K562 (cell line): ENCODE results near the gene AKAP13. TPM values are rescaled to one million over a fixed set of nuclear protein-coding genes. Genes with fewer than 3 reads are reported as not detected.

Source experiments
- ATAC-seq: fragments of 200-7000 bp; cut with Tn5 transposase; 3 replicates; pipeline ENCODE4 v1.9.1; 2020; ENCODE audit warnings: moderate library complexity
- BruUV-seq: library from RNA; stranded (reverse); fragments of 400-500 nt; replicated peaks from 2 replicates; lab custom pipeline; 2021; lab: Mats Ljungman, UMichigan
- CTCF ChIA-PET: fragments of 300-600 bp; formaldehyde crosslinking; extraction: SDS; loops from one replicate; lab custom pipeline; 2021; ENCODE audit warnings: low intra/inter-chr PET ratio; lab: Yijun Ruan, JAX
- POLR2A ChIA-PET: fragments of 300-600, 350-650 bp; sonication (Branson Sonifier 250); formaldehyde crosslinking; extraction: SDS; loops from one replicate; lab custom pipeline; 2021; ENCODE audit warnings: antibody characterized with exemption, inconsistent platforms; lab: Yijun Ruan, JAX
- DNase-seq, 4 experiments: peaks; one replicate each; pipeline versions ENCODE4 v3.0.0 to v3.0.0-alpha.2; 2011 to 2018; ENCODE audit warnings: low spot score in 3 of 4, mixed read lengths in 3 of 4; ENCODE audit errors: extremely low read depth in 1 of 4
- FAIRE-seq: peaks from 2 replicates; lab custom pipeline; 2011; peaks lifted over from hg19 to GRCh38; lab: Jason Lieb, UNC
- H2AFZ ChIP-seq: 2 replicates; pipeline ENCODE4 v1.6.0; 2011; ENCODE audit warnings: low read depth, low read length, control low read depth, inconsistent platforms
- H3K27ac ChIP-seq: fragments of 200-600 bp; 3 replicates; pipeline ENCODE4 v1.8.0; 2011; ENCODE audit warnings: low read depth, mild to moderate bottlenecking, control low read depth, inconsistent platforms, low read length, moderate library complexity, mixed read lengths; ENCODE audit errors: extremely low read depth
- H3K27me3 ChIP-seq, 2 experiments: fragments of 300-600 bp in 1 of 2; 2 replicates in 1 of 2; 3 replicates in 1 of 2; pipeline versions ENCODE4 v1.6.0 to v1.8.0; 2011; ENCODE audit warnings: inconsistent platforms in 2 of 2, low read length in 2 of 2, mild to moderate bottlenecking in 1 of 2, mixed read lengths in 1 of 2, moderate library complexity in 1 of 2; ENCODE audit not compliant: control insufficient read depth in 2 of 2, insufficient read depth in 2 of 2
- H3K36me3 ChIP-seq: fragments of 300-600 bp; 3 replicates; pipeline ENCODE4 v1.8.0; 2011; ENCODE audit warnings: mild to moderate bottlenecking, low read length, inconsistent platforms; ENCODE audit not compliant: control insufficient read depth, insufficient read depth
- H3K4me1 ChIP-seq, 2 experiments: fragments of 200-600 bp in 1 of 2; replicated peaks in 1 of 2; 2 replicates in 1 of 2; 3 replicates in 1 of 2; pipeline versions ENCODE4 v1.5.1 to v1.8.0; 2011; ENCODE audit warnings: inconsistent platforms in 2 of 2, low read length in 2 of 2, mild to moderate bottlenecking in 1 of 2, mixed read lengths in 1 of 2, moderate library complexity in 1 of 2; ENCODE audit not compliant: control insufficient read depth in 2 of 2, insufficient read depth in 2 of 2
- H3K4me2 ChIP-seq: 2 replicates; pipeline ENCODE4 v1.6.1; 2011; ENCODE audit warnings: low read length, control low read depth, inconsistent platforms, mixed read lengths; ENCODE audit not compliant: insufficient read depth
- H3K4me3 ChIP-seq: fragments of 200-600 bp; sonication (generic), shearing (Covaris generic); 2 replicates; pipeline ENCODE4 v1.5.1; 2016; ENCODE audit warnings: control low read depth, inconsistent platforms
- H3K79me2 ChIP-seq: fragments of 200-600 bp; 3 replicates; pipeline ENCODE4 v1.8.0; 2011; ENCODE audit warnings: low read length, inconsistent platforms; ENCODE audit not compliant: control insufficient read depth, insufficient read depth
- H3K9ac ChIP-seq, 2 experiments: 2 replicates each; pipeline versions ENCODE4 v1.6.0 to v1.6.1; 2011; ENCODE audit warnings: low read depth in 2 of 2, low read length in 2 of 2, control low read depth in 1 of 2, inconsistent platforms in 1 of 2, mild to moderate bottlenecking in 1 of 2, mixed read lengths in 1 of 2; ENCODE audit not compliant: insufficient read depth in 1 of 2
- H3K9me1 ChIP-seq: one replicate; pipeline ENCODE4 v1.6.0; 2011; ENCODE audit warnings: inconsistent platforms, mild to moderate bottlenecking, low read length, moderate library complexity; ENCODE audit not compliant: control insufficient read depth, insufficient read depth
- H3K9me3 ChIP-seq: replicated peaks from 2 replicates; pipeline ENCODE4 v1.5.1; 2011; ENCODE audit warnings: low read depth, low read length, inconsistent platforms; ENCODE audit not compliant: control insufficient read depth, insufficient read depth
- H4K20me1 ChIP-seq: replicated peaks from 2 replicates; pipeline ENCODE4 v1.6.1; 2011; ENCODE audit warnings: low read length, inconsistent platforms, mixed read lengths; ENCODE audit not compliant: control insufficient read depth, insufficient read depth
- ARID3A ChIP-seq: IDR thresholded peaks from 2 replicates; pipeline ENCODE4 v1.6.1; 2012; ENCODE audit warnings: low read depth, low read length, improper control_type of control experiment, borderline replicate concordance
- CREB1 ChIP-seq, 2 experiments: sonication (generic) in 1 of 2; formaldehyde crosslinking in 1 of 2; IDR thresholded peaks; 2 replicates each; pipeline versions ENCODE4 v1.6.1 to v1.8.0; 2012 to 2022; ENCODE audit warnings: inconsistent platforms in 1 of 2, mild to moderate bottlenecking in 1 of 2, missing genetic modification reagents in 1 of 2, moderate library complexity in 1 of 2
- CREB5 ChIP-seq: fragments of 250-450 bp; sonication (Bioruptor Pico); IDR thresholded peaks from 2 replicates; pipeline ENCODE4 v1.5.0; 2020; ENCODE audit warnings: mild to moderate bottlenecking
- MGA ChIP-seq: fragments of 450-650 bp; IDR thresholded peaks from 2 replicates; pipeline ENCODE4 v1.6.1; 2016; ENCODE audit warnings: mild to moderate bottlenecking, moderate library complexity
- PYGO2 ChIP-seq: fragments of 450-650 bp; IDR thresholded peaks from 2 replicates; pipeline ENCODE4 v1.6.1; 2016; ENCODE audit warnings: mild to moderate bottlenecking, missing genetic modification characterization, moderate library complexity, missing compliant biosample characterization
- ZNF408 ChIP-seq: fragments of 250-450 bp; sonication (Bioruptor Pico); IDR thresholded peaks from 2 replicates; pipeline ENCODE4 v1.4.0; 2020; ENCODE audit warnings: low read depth, mild to moderate bottlenecking, moderate library complexity
- WGBS: fragments of 100-300 bp; shearing (Covaris generic); methylation state at CpG from one replicate; pipeline ENCODE4 v1.1.6; 2016; ENCODE audit warnings: low coverage, mixed read lengths; ENCODE audit not compliant: insufficient coverage; ENCODE audit errors: missing lambda C conversion rate; 5-methylcytosine and 5-hydroxymethylcytosine counted together
- in situ Hi-C: fragments of 300-500 bp; cut with MboI; formaldehyde crosslinking; loops from 4 replicates; pipeline ENCODE4 v1.15.0; 2018; ENCODE audit warnings: inconsistent platforms, mixed read lengths
- intact Hi-C: fragments of 100-400 bp; cut with micrococcal nuclease; formaldehyde crosslinking; loops from 2 replicates; pipeline ENCODE4 v1.14.2; 2022
- polyA plus RNA-seq, 8 experiments: library from polyadenylated mRNA; depleted of rRNA in 4 of 8; stranded (reverse) in 5 of 8; unstranded in 3 of 8; fragments of >200 nt; fragmentation: Nextera tagmentation in 2 of 8; fragmentation: Illumina TruSeq in 1 of 8; extraction: Ambion mirVana in 2 of 8; extraction: Trizol in 1 of 8; gene quantifications; 2 replicates each; pipeline versions ENCODE4 v1.2.1 to v1.2.3, GENCODE V29; 2011 to 2014; ENCODE audit warnings: inconsistent platforms in 1 of 8, missing spikeins in 1 of 8
- total RNA-seq, 7 experiments: library from RNA; depleted of rRNA in 6 of 7; stranded (reverse); fragments of >200 nt in 6 of 7; fragmentation: Illumina TruSeq in 2 of 7; extraction: Trizol in 2 of 7; gene quantifications; 2 replicates each; pipeline versions ENCODE4 v1.2.1 to v1.2.3, GENCODE V29; 2011 to 2021; ENCODE audit warnings: low replicate concordance in 1 of 7

Gene AKAP13
- total and polyA plus RNA-seq, 9 of the 15 experiments (the other 6 are each of a cell fraction or from before 2014, with no cell fraction given), result 0.03 to 1.7 (median 0.42) TPM

- H3K4me3 ChIP-seq, result no peak overlapping the region
- intact Hi-C loops, result no loop called here
- no peaks in the 10 kb centered on the region for H3K4me1 ChIP-seq
- no peak overlapping the region for H2AFZ ChIP-seq
- FAIRE-seq (no peak), ATAC-seq (no peak), DNase-seq (no peak)
- no peak overlapping the region for H3K4me2 ChIP-seq
- H3K36me3 ChIP-seq, result no peaks in the 10 kb centered on the region
- H3K27me3 ChIP-seq, result peaks cover 0 to 4% of the 10 kb centered on the region in 2 experiments; a peak in 1 of 5 replicates
- BruUV-seq, result no TSS peak
- H3K27ac ChIP-seq, result no peak overlapping the region
- no peaks in the 10 kb centered on the region for H3K9me1 ChIP-seq
- H4K20me1 ChIP-seq, result no peaks in the 10 kb centered on the region
- H3K9ac ChIP-seq, result no peak overlapping the region
- no peaks in the 10 kb centered on the region for H3K9me3 ChIP-seq
- ChIA-PET CTCF (no interaction called here), POLR2A (interaction anchor here (0.8 kb wide), 1 partner anchor 13 kb away, joined by 3 read pairs; no protein-coding TSS in a partner anchor)
- no peaks in the 10 kb centered on the region for H3K79me2 ChIP-seq
- 0% methylated on average over 2 of the region's 2 CpGs for WGBS
- in situ Hi-C loops, result no loop called here
- TF ChIP-seq CREB1 (IDR thresholded peaks at IDR 0.05) (no peak), CREB1 (CRISPR knock-in tag; IDR thresholded peaks at IDR 0.05) (no peak), PYGO2 (tag) (no peak), ZNF408 (CRISPR knock-in tag) (no peak), CREB5 (CRISPR knock-in tag) (no peak), ARID3A (no peak), MGA (no peak)
Observed at GRCh38 chr15:85389306-85389650, 8.9 kb downstream of the AKAP13 start.
